Left renal cortex interstitium (tissue), 4 donors: ENCODE data around the gene DHX58. TPM values are rescaled to one million over a fixed set of nuclear protein-coding genes. Genes with fewer than 3 reads are reported as not detected.

ENCODE experiments used
- DNase-seq, 4 donors: peaks; one replicate each; pipeline ENCODE4 v3.0.0-alpha.2; 2013; ENCODE audit warnings: low read depth in 4 of 4, low spot score in 2 of 4, missing footprints in 1 of 4
- polyA plus RNA-seq, 4 donors: library from polyadenylated mRNA; unstranded; fragments of 120-200 nt; gene quantifications; one replicate each; pipeline ENCODE4 v1.2.1, GENCODE V29; 2013; ENCODE audit not compliant: insufficient read length in 4 of 4

DHX58 gene
- polyA plus RNA-seq, 4 donors: 8.9 to 11.2 (median 9.8) TPM

GRCh38 chr17:42056635-42057034 lies 55.9 kb downstream of the DHX58 start:
- no peak for DNase-seq

DNA sequence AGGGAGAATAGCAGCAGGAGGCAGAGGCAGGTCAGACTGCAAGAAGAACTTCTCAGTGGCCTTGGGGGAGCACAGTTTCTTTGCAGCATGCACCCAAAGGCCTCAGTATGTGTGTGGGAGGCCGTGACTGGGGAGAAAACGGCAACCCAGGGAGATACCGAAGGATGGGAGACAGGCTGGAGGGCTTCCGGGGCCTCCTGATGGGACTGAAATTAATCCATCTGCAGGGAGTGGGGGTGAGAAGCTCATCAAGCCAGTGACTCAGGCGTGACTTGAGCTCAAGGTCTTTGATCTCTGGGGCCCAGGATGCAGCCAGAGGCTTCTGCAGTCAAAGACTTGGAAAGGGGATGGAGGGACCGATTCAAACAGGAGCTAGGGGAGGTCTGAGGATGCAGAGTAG lies 57.0 kb downstream of the DHX58 start:
- DNase-seq: peak in 1 of 4 donors; percentile 51

- DNase-seq: no peak
These were observed 57.5 kb downstream of the DHX58 start for GRCh38 chr17:42055027-42055426.

GRCh38 chr17:42053731-42054500 lies 58.6 kb downstream of the DHX58 start:
- DNase-seq: no peak

DNA sequence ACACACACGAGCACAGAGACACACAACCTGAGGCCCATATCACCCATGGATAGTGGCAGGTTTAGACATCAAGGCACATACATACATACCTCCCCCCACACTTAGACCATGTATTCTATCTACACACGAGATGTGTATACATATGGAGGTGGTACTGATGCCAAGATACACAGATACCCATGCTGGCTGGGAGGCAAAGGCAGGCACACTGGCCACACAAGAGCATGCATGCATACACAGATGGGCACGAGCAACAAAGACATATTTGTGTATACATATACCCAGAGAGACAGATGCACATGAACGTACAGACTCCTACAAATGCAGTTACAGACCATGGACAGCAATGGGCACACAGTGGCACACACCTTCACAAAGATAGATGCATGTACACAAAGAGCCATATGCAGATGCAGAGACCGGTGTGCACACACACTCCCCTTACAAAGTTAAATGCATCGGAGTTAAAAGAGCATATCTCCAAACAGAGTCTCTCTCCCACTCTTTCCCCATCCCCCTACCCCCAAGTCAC lies 60.1 kb downstream of the DHX58 start:
- no peak for DNase-seq

DNA sequence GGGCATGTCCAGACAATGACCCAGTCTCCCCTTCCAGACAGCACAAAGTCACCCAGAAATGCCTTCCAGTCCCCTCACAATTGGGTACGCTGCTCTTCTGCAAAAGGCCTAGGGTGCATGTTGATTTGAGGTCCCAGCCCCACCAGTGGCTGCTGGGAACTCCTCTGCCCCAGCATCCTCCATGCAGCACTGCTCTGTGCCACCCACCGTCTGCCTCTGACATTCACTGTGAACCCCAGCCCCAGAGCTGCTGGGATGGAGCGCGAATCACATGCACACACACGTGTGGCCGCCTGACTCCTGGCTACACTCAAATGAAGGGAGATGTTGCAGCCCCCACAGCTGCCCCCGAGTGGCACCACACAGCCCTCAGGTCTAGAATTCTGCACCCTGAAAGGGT lies 60.9 kb downstream of the DHX58 start:
- no peak for DNase-seq

Other genes starting within 250 kb of the DHX58 start
- gene KLHL11, start 247.3 kb downstream of the DHX58 start, polyA plus RNA-seq: 10 to 100 TPM in 2 of 4 donors, 1 to 10 TPM in 2; 8.3 to 11.4 (median 10.0) TPM
- gene ACLY, start 193.8 kb downstream of the DHX58 start, polyA plus RNA-seq: 10 to 100 TPM; 84.7 to 90.6 (median 86.7) TPM
- gene ODAD4, start 182.1 kb downstream of the DHX58 start, polyA plus RNA-seq: 1 to 10 TPM; 6.4 to 8.5 (median 7.5) TPM
- gene CNP, start 145.9 kb downstream of the DHX58 start, polyA plus RNA-seq: 10 to 100 TPM; 64.6 to 87.5 (median 73.3) TPM
- 100 to 1,000 TPM; 122 to 167 (median 156) TPM for gene DNAJC7, start 95.3 kb downstream of the DHX58 start, polyA plus RNA-seq
- gene NKIRAS2, start 92.6 kb downstream of the DHX58 start, polyA plus RNA-seq: 10 to 100 TPM; 49.4 to 62.2 (median 56.2) TPM
- gene C17orf113, start 62.1 kb downstream of the DHX58 start, polyA plus RNA-seq: 1 to 10 TPM; 3.6 to 6.4 (median 4.9) TPM
- 10 to 100 TPM in 1 of 4 donors, 1 to 10 TPM in 3; 5.2 to 10.0 (median 6.8) TPM for gene ZNF385C, start 14.2 kb downstream of the DHX58 start, polyA plus RNA-seq
- gene KAT2A, start 8.7 kb upstream of the DHX58 start, polyA plus RNA-seq: 10 to 100 TPM; 45.7 to 78.4 (median 61.9) TPM
- under 1 TPM; 0.14 to 0.56 (median 0.34) TPM for gene HSPB9, start 10.1 kb upstream of the DHX58 start, polyA plus RNA-seq
- 100 to 1,000 TPM; 126 to 170 (median 151) TPM for gene RAB5C, start 42.3 kb upstream of the DHX58 start, polyA plus RNA-seq
- gene KCNH4, start 68.4 kb upstream of the DHX58 start, polyA plus RNA-seq: under 1 TPM; 0.03 to 0.09 (median 0.06) TPM
- gene HCRT, start 72.7 kb upstream of the DHX58 start, polyA plus RNA-seq: under 1 TPM in 1 of 4 donors, not detected in 3; 0.41 TPM
- gene GHDC, start 81.8 kb upstream of the DHX58 start, polyA plus RNA-seq: 10 to 100 TPM; 11.2 to 22.9 (median 19.7) TPM
- 10 to 100 TPM; 35.4 to 56.5 (median 47.8) TPM for gene STAT5B, start 163.7 kb upstream of the DHX58 start, polyA plus RNA-seq
- 1 to 10 TPM; 5.5 to 8.7 (median 7.4) TPM for gene STAT5A, start 175.8 kb upstream of the DHX58 start, polyA plus RNA-seq